Kidney (tissue), 14 donors: ENCODE data around the gene WBP11. TPM values are rescaled to one million over a fixed set of nuclear protein-coding genes. Genes with fewer than 3 reads are reported as not detected.
A peak's percentile ranks its signal among the peaks of the same experiment; 100 is the strongest.

Experiments used
- DNase-seq, 5 donors: peaks; one replicate each; pipeline ENCODE4 v3.0.0-alpha.2; 2013 to 2020
- FAIRE-seq: peaks from 2 replicates; lab custom pipeline; 2012; peaks lifted over from hg19 to GRCh38; lab: Jason Lieb, UNC
- H3K27ac ChIP-seq, 2 donors: one replicate each; pipeline ENCODE4 v1.7.0; 2013; ENCODE audit warnings: low read depth in 2 of 2, low read length in 2 of 2, inconsistent platforms in 1 of 2
- H3K27me3 ChIP-seq: one replicate; pipeline ENCODE4 v1.7.1; 2013; ENCODE audit warnings: low read length, inconsistent platforms; ENCODE audit not compliant: control insufficient read depth, insufficient read depth
- H3K36me3 ChIP-seq, 3 donors: one replicate each; pipeline versions ENCODE4 v1.7.0 to v1.7.1; 2013; ENCODE audit warnings: low read length in 3 of 3, control low read depth in 1 of 3, inconsistent platforms in 1 of 3; ENCODE audit not compliant: insufficient read depth in 3 of 3, control insufficient read depth in 2 of 3
- H3K4me1 ChIP-seq, 3 donors: one replicate each; pipeline versions ENCODE4 v1.7.0 to v1.7.1; 2013; ENCODE audit warnings: low read length in 3 of 3, inconsistent platforms in 1 of 3, low read depth in 1 of 3; ENCODE audit not compliant: control insufficient read depth in 2 of 3, insufficient read depth in 2 of 3
- H3K4me3 ChIP-seq, 3 donors: one replicate each; pipeline versions ENCODE4 v1.7.0 to v1.8.1; 2013; ENCODE audit warnings: low read length in 3 of 3, control low read depth in 1 of 3, inconsistent platforms in 1 of 3
- H3K9ac ChIP-seq, 3 donors: one replicate each; pipeline versions ENCODE4 v1.7.0 to v1.7.1; 2013; ENCODE audit warnings: low read length in 3 of 3, control low read depth in 1 of 3, inconsistent platforms in 1 of 3
- H3K9me3 ChIP-seq, 3 donors: one replicate each; pipeline versions ENCODE4 v1.7.0 to v1.7.1; 2013; ENCODE audit warnings: low read length in 3 of 3, control low read depth in 1 of 3, inconsistent platforms in 1 of 3; ENCODE audit not compliant: control insufficient read depth in 2 of 3, insufficient read depth in 1 of 3
- intact Hi-C: fragments of 100-400 bp; cut with DNase I; formaldehyde crosslinking; loops from one replicate; pipeline ENCODE4 v1.11.1; 2022
- polyA plus RNA-seq: library from polyadenylated mRNA; stranded (reverse); fragments of 350-450 nt; fragmentation: Illumina TruSeq; extraction: RNeasy Lipid Tissue Mini Kit (QIAGEN cat#74804); gene quantifications from one replicate; pipeline ENCODE4 v1.2.3, GENCODE V29; 2014; ENCODE audit warnings: low read depth, low replicate concordance; ENCODE audit not compliant: insufficient read depth
- total RNA-seq: library from RNA; stranded (reverse); fragmentation: NEBNext Ultra II Directional; extraction: Animal tissue kit (Norgen Biotek cat#: 25700); gene quantifications from one replicate; pipeline ENCODE4 v1.2.1, GENCODE V29; 2021
- TF ChIP-seq, protein P1 (sequence below): IDR thresholded peaks from 3 replicates; pipeline ENCODE4 v1.5.1; 2012; ENCODE audit warnings: mild to moderate bottlenecking, moderate library complexity, borderline replicate concordance; ENCODE audit not compliant: insufficient read depth; ENCODE audit errors: extremely low read depth
- donor health status: control.
- donor health status: control.
- donor health status: control.
- donor health status: control.
- donor health status: control.
- donor health status: DM: yes; HTN: yes; CAD: no.
- donor health status: Normal renal cell carcinoma (clear cell type).

Gene WBP11
- total and polyA plus RNA-seq, 2 donors from 2014 or later, result 17.6 to 55.5 TPM

DNA sequence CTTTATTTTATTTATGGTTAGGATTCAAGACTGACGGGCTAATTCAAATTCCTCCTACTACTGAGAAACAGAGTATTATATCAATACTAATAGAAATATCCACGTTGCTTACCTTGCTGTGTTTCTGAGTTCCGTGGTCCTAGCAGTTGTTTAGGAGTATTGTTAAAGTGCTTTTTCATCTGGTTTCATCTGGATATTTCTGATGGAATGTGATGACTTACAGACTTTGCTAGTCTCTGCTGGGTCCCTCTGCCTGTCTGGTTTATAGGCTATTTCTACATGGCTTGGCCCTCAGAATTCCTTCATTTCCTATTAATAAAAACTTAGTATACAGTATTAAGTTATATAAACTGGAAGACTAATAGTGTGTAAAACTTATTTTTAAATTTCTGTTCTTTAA is 10.7 kb upstream of the WBP11 start, which contains the start of gene SMCO3:
SMCO3 (minus strand) TSS at position 169 of the 400 bp plus-strand sequence. CDS start 7,502 bp downstream, outside the sequence.
- no peaks in the 10 kb centered on the region for H3K27me3 ChIP-seq
- H3K36me3 ChIP-seq, result no peaks in the 10 kb centered on the region
- H3K4me3 ChIP-seq, result peak within 1 kb of the TSS in 1 of 3 donors; percentile 43
- H3K27ac ChIP-seq, result no peak within 1 kb of the TSS
- DNase-seq (peak in 1 of 5 donors; percentile 29), FAIRE-seq (no peak)
- H3K9me3 ChIP-seq, result no peaks in the 10 kb centered on the region
- H3K4me1 ChIP-seq, result peaks cover 0 to 3% (median 0%) of the 10 kb centered on the region in 3 donors
- TF ChIP-seq, protein P1, sequence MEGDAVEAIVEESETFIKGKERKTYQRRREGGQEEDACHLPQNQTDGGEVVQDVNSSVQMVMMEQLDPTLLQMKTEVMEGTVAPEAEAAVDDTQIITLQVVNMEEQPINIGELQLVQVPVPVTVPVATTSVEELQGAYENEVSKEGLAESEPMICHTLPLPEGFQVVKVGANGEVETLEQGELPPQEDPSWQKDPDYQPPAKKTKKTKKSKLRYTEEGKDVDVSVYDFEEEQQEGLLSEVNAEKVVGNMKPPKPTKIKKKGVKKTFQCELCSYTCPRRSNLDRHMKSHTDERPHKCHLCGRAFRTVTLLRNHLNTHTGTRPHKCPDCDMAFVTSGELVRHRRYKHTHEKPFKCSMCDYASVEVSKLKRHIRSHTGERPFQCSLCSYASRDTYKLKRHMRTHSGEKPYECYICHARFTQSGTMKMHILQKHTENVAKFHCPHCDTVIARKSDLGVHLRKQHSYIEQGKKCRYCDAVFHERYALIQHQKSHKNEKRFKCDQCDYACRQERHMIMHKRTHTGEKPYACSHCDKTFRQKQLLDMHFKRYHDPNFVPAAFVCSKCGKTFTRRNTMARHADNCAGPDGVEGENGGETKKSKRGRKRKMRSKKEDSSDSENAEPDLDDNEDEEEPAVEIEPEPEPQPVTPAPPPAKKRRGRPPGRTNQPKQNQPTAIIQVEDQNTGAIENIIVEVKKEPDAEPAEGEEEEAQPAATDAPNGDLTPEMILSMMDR, result no peak
- peak within 1 kb of the TSS in 1 of 3 donors; percentile 48 for H3K9ac ChIP-seq
- intact Hi-C loops, result no loop called here

- Histone ChIP-seq H3K27ac (no peak overlapping the region), H3K27me3 (no peaks in the 10 kb centered on the region), H3K9ac (no peak overlapping the region), H3K4me3 (no peak overlapping the region), H3K9me3 (no peaks in the 10 kb centered on the region), H3K4me1 (peaks cover 0 to 3% (median 0%) of the 10 kb centered on the region in 3 donors), H3K36me3 (no peaks in the 10 kb centered on the region)
- intact Hi-C loops, result no loop called here
- TF ChIP-seq, protein P1, result no peak
- FAIRE-seq (no peak), DNase-seq (no peak)
These were observed 8.2 kb upstream of the WBP11 start for GRCh38 chr12:14811486-14811885.

GRCh38 chr12:14810953-14811483 is 7.7 kb upstream of the WBP11 start:
- H3K9ac ChIP-seq, result no peak overlapping the region
- H3K27ac ChIP-seq, result no peak overlapping the region
- H3K4me3 ChIP-seq, result no peak overlapping the region
- H3K36me3 ChIP-seq, result no peaks in the 10 kb centered on the region
- intact Hi-C loops, result no loop called here
- H3K4me1 ChIP-seq, result peaks cover 0 to 3% (median 0%) of the 10 kb centered on the region in 3 donors
- no peak for DNase-seq
- TF ChIP-seq, protein P1, result peak; percentile 36
- no peaks in the 10 kb centered on the region for H3K27me3 ChIP-seq
- H3K9me3 ChIP-seq, result no peaks in the 10 kb centered on the region
- no peak for FAIRE-seq
